H1 (cell line): ENCODE results near the gene PIGU.

Experiments used
- BCL11A ChIP-seq, 2 experiments: IDR thresholded peaks; one replicate each; pipeline ENCODE4 v1.6.1; 2011; ENCODE audit warnings: low read depth in 2 of 2, low read length in 2 of 2, mild to moderate bottlenecking in 2 of 2
- BRCA1 ChIP-seq: IDR thresholded peaks from 2 replicates; pipeline ENCODE4 v1.6.1; 2012; ENCODE audit warnings: low read depth, low read length, improper control_type of control experiment
- CBX8 ChIP-seq: fragments of 300-800, 300-1000 bp; sonication (generic); IDR thresholded peaks from 2 replicates; pipeline ENCODE4 v1.7.1; 2016; ENCODE audit warnings: low read depth, low read length, borderline replicate concordance
- EZH2 ChIP-seq: fragments of 200-600 bp; sonication (generic); IDR thresholded peaks from 2 replicates; pipeline ENCODE4 v1.7.1; 2012; ENCODE audit warnings: low read depth, mild to moderate bottlenecking, moderate library complexity, low read length, inconsistent platforms; ENCODE audit not compliant: severe bottlenecking
- HDAC6 ChIP-seq: IDR thresholded peaks from one replicate; pipeline ENCODE4 v1.7.1; 2012; ENCODE audit warnings: low read depth, mild to moderate bottlenecking, inconsistent platforms, low read length, moderate library complexity
- POLR2A ChIP-seq, 2 experiments: IDR thresholded peaks; 1 replicate in 1 of 2; 2 replicates in 1 of 2; pipeline ENCODE4 v1.6.1; 2011; ENCODE audit warnings: low read depth in 2 of 2, low read length in 2 of 2, mild to moderate bottlenecking in 2 of 2; ENCODE audit errors: control extremely low read depth in 1 of 2
- POLR2AphosphoS5 ChIP-seq: IDR thresholded peaks from 2 replicates; pipeline ENCODE4 v1.6.1; 2011; ENCODE audit warnings: low read depth, low read length
- RAD21 ChIP-seq, 2 experiments: IDR thresholded peaks in 1 of 2; conservative IDR thresholded peaks in 1 of 2; 2 replicates each; pipeline ENCODE4 v1.6.1; 2011; ENCODE audit warnings: low read depth in 2 of 2, low read length in 2 of 2, improper control_type of control experiment in 1 of 2, inconsistent platforms in 1 of 2, mild to moderate bottlenecking in 1 of 2, moderate library complexity in 1 of 2
- ZNF274 ChIP-seq: IDR thresholded peaks from 2 replicates; pipeline ENCODE4 v1.7.0; 2012; ENCODE audit warnings: low read length, borderline replicate concordance; ENCODE audit errors: extremely low read depth
- TF ChIP-seq, protein P1 (sequence below), 3 experiments: IDR thresholded peaks; 1 replicate in 2 of 3; 2 replicates in 1 of 3; pipeline versions ENCODE4 v1.5.1 to v1.6.1; 2011; ENCODE audit warnings: low read length in 3 of 3, mild to moderate bottlenecking in 3 of 3, inconsistent platforms in 2 of 3, low read depth in 1 of 3, moderate library complexity in 1 of 3; ENCODE audit not compliant: insufficient read depth in 1 of 3; ENCODE audit errors: control extremely low read depth in 1 of 3
- TF ChIP-seq, protein P2 (sequence below): IDR thresholded peaks from 2 replicates; pipeline ENCODE4 v1.6.1; 2012; ENCODE audit warnings: inconsistent platforms

GRCh38 chr20:34709831-34710567 is 33.1 kb upstream of the PIGU start:
- TF ChIP-seq ZNF274 (no peak), POLR2AphosphoS5 (no peak), EZH2 (peak; percentile 69), POLR2A (IDR thresholded peaks at IDR 0.05; ENCODE audit: control extremely low read depth in 1 of 2, low read depth in 2 of 2, low read length in 2 of 2) (no peak; a peak in 1 of 3 replicates), HDAC6 (no peak), RAD21 (IDR thresholded peaks at IDR 0.05 in 1 of 2, conservative IDR thresholded peaks at IDR 0.05 in 1 of 2; ENCODE audit: low read depth in 2 of 2, low read length in 2 of 2) (0 out of 4 replicates have a peak, but pooled peaks of 1 of the 2 experiments have one; percentile 4), BRCA1 (no peak), CBX8 (no peak), BCL11A (IDR thresholded peaks at IDR 0.05; ENCODE audit: low read depth in 2 of 2, low read length in 2 of 2) (no peak)
- TF ChIP-seq, protein P1, sequence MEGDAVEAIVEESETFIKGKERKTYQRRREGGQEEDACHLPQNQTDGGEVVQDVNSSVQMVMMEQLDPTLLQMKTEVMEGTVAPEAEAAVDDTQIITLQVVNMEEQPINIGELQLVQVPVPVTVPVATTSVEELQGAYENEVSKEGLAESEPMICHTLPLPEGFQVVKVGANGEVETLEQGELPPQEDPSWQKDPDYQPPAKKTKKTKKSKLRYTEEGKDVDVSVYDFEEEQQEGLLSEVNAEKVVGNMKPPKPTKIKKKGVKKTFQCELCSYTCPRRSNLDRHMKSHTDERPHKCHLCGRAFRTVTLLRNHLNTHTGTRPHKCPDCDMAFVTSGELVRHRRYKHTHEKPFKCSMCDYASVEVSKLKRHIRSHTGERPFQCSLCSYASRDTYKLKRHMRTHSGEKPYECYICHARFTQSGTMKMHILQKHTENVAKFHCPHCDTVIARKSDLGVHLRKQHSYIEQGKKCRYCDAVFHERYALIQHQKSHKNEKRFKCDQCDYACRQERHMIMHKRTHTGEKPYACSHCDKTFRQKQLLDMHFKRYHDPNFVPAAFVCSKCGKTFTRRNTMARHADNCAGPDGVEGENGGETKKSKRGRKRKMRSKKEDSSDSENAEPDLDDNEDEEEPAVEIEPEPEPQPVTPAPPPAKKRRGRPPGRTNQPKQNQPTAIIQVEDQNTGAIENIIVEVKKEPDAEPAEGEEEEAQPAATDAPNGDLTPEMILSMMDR (IDR thresholded peaks at IDR 0.05; ENCODE audit: control extremely low read depth in 1 of 3, insufficient read depth in 1 of 3, low read depth in 1 of 3, low read length in 3 of 3): peak in 1 of 3 experiments; percentile 25; a peak in 1 of 4 replicates
- TF ChIP-seq, protein P2, sequence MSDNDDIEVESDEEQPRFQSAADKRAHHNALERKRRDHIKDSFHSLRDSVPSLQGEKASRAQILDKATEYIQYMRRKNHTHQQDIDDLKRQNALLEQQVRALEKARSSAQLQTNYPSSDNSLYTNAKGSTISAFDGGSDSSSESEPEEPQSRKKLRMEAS: peak; percentile 45; the same call in 1 of the 2 replicates
